Omental fat pad (tissue), 4 donors: ENCODE results near the gene SLC22A15. TPM values are rescaled to one million over a fixed set of nuclear protein-coding genes. Genes with fewer than 3 reads are reported as not detected.

Experiments
- ATAC-seq: fragments of 150-250 bp; one replicate; pipeline ENCODE4 v1.9.1; 2016; ENCODE audit warnings: mild to moderate bottlenecking, moderate library complexity; ENCODE audit not compliant: low FRiP score
- DNase-seq: peaks from one replicate; pipeline ENCODE4 v3.0.0-alpha.2; 2019; ENCODE audit warnings: low spot score
- total RNA-seq, 4 donors: library from RNA; depleted of rRNA; stranded (reverse); fragments of >200 nt; gene quantifications; one replicate each; pipeline ENCODE4 v1.1.0, GENCODE V29; 2016
- TF ChIP-seq, protein P1 (sequence below), 3 donors: fragments of 450-650 bp; IDR thresholded peaks; one replicate each; pipeline ENCODE4 v1.5.1; 2016 to 2017; ENCODE audit warnings: antibody characterized with exemption in 3 of 3, mild to moderate bottlenecking in 3 of 3, moderate library complexity in 2 of 3

Gene SLC22A15
- total RNA-seq, 4 donors from 2014 or later, result 2.4 to 8.3 (median 6.2) TPM

DNA sequence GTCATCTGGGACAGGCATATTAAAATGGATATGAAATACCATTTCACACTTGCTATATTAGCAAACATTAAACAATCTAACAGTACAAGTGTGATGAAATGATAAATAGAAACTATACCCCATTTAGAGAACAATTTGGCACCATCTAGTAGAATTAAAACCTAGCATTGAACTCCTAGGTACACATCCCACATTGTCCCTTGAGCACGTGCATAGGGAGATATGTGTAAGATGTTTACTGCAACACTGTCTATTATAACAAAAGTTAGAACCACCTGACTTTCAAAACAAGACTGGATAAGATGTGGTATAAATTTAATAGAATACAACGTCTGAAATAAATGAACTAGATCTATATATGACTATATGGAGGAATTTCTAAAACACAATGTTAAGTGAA lies 3.8 kb downstream of the SLC22A15 start:
- DNase-seq (no peak), ATAC-seq (no peak)
- TF ChIP-seq, protein P1, sequence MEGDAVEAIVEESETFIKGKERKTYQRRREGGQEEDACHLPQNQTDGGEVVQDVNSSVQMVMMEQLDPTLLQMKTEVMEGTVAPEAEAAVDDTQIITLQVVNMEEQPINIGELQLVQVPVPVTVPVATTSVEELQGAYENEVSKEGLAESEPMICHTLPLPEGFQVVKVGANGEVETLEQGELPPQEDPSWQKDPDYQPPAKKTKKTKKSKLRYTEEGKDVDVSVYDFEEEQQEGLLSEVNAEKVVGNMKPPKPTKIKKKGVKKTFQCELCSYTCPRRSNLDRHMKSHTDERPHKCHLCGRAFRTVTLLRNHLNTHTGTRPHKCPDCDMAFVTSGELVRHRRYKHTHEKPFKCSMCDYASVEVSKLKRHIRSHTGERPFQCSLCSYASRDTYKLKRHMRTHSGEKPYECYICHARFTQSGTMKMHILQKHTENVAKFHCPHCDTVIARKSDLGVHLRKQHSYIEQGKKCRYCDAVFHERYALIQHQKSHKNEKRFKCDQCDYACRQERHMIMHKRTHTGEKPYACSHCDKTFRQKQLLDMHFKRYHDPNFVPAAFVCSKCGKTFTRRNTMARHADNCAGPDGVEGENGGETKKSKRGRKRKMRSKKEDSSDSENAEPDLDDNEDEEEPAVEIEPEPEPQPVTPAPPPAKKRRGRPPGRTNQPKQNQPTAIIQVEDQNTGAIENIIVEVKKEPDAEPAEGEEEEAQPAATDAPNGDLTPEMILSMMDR (IDR thresholded peaks at IDR 0.05), result no peak

DNA sequence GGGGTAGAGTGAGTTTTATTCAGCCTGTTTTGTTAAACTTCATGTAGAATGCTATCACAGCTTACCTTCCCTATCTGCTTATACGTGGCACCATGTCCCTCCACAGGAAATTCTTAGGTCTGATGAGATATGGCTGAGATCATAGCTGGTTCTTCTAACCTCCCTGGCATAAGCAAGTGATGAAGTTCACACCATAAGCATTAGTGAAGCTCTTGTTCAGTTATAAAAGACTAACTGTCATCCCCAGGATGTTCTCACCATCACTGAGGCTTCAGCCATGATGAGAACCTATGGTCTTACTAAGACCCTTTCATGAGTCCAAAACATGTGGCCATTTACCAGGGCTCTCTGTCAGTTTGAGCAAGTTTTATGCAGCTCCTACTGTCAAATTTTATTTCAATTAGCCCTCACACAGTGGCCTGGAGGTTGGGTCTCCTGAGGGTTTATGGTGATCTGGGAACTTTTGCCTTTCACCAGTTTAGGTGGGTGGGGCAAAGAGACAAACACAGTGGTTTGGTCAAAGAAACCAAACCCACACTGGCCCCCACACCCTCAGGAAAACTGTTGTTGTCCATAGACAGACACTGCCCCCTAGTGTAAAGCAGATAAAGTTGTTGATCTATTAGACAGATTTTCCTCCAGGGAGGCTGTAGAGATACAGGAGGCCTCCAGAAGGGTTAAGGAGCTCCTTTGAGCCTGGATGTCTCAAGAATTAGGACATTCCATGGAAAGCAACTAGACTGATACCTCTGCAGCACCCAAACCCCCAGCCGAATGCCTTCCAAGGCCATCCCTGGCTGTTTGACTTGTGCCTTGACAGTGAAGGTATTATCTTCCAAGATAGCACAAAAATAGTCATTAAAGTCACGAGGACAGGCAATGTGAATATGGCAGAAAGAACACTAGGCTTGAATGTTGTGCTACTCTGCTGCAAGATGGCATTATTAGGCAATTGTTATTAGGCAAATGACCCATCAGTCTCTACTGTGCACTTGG lies 5.0 kb downstream of the SLC22A15 start:
- ATAC-seq, result peak; percentile 32
- TF ChIP-seq, protein P1 (IDR thresholded peaks at IDR 0.05), result peak in 1 of 3 donors; percentile 17
- DNase-seq, result no peak

DNA sequence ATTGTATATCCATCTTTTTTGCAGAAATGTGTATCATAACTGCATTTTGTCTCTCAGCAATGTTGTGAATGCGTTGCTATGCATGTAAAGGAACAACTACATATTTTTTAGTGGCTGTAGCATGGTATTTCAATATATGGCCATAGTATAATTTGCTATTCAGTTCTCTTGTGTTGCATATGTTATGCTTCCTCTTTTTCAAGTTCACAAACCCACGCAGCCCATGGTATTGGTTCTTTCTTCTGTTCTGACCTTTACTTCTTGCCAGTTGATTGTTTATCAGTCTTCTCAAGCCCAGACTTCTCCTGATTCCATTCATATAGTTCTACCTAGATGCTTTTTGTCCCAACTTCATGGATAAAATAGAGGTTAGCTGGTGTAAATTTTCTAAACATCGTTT lies 6.1 kb downstream of the SLC22A15 start:
- TF ChIP-seq, protein P1 (IDR thresholded peaks at IDR 0.05), result no peak
- DNase-seq, result no peak
- no peak for ATAC-seq

DNA sequence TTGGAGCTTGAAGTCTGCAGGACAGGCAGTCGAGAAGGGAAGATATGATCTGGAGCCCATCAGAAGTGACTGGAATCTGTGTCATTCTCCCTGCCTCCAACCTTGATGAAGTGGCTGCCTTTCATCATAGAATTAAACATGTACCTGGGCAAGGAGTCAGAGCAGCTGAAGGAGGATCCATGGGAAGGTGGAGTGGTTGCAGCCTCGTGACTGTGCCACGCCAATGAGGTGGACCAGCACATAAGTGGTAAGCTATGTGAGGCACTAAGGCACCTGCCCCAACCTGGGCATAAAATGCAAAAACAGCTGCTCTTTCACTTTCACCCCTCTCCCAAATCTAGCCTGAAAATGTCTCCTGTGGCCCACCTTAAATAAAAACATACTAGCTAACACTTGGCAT lies 7.3 kb downstream of the SLC22A15 start:
- TF ChIP-seq, protein P1 (IDR thresholded peaks at IDR 0.05), result no peak
- ATAC-seq (no peak), DNase-seq (no peak)

DNA sequence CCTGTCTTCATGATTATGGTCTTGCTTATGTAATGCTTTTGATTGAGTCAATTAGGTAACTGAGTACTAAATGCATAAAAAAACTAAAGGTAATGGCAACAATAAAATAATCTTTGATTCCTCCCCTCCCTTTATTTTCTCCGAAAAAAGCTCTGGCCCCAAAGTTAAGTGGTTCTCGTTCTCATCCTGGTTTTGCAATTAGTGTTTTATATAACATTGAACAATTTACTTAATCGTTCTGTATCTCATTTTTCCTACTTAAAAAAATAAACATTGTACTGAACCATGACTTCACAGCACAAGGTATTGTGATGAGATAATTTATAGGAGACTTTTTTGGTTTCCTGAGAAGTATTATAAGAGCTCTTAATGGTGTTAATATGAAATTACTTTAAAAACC lies 11.3 kb downstream of the SLC22A15 start:
- ATAC-seq (no peak), DNase-seq (no peak)
- TF ChIP-seq, protein P1 (IDR thresholded peaks at IDR 0.05), result no peak

DNA sequence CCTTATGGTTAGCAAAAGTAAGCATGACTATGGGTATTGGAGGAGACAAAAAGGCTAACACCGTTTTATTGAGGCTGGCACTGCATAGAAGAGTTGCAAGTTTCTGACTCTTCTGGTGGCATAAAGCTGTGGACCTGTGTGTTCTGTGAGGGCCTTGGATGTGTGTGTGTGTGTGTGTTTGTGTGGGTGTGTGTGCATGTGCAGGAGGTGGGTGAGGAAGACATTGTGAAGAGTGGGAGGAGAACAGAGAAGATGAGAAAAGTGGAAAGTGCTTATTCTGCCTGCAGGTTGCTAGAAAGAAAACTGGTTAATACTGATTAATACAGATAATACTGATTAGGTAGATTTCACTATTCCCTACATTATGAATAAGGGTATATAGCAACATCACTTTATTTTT lies 12.6 kb downstream of the SLC22A15 start:
- DNase-seq (no peak), ATAC-seq (no peak)
- TF ChIP-seq, protein P1 (IDR thresholded peaks at IDR 0.05), result no peak

DNA sequence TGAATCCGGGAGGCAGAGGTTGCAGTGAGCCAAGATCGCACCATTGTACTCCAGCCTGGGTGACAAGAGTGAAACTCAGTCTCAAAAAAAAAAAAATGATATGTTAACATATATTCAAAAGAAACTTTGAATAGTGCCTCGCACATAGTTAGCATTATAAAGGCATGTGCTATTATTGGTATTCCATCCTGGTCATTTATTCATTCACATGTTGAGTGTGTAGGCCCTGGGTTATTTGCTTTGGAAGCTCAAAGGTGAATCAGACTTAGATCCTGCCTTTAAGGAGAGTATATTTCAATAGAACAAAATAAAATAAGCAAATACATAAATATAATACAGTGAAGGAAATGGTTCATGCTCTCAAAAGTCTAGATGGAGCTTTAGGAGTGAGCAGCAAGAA lies 13.4 kb downstream of the SLC22A15 start:
- ATAC-seq, result no peak
- no peak for DNase-seq
- TF ChIP-seq, protein P1 (IDR thresholded peaks at IDR 0.05), result no peak
